GM12872 (cell line): Measurements from ENCODE around the gene TUBG2.

Experiments used
- TF ChIP-seq, protein P1 (sequence below): IDR thresholded peaks from 3 replicates; pipeline ENCODE4 v1.5.1; 2011; ENCODE audit warnings: low read depth, mild to moderate bottlenecking, low read length, moderate library complexity; ENCODE audit not compliant: insufficient read depth

TUBG2 gene

DNA sequence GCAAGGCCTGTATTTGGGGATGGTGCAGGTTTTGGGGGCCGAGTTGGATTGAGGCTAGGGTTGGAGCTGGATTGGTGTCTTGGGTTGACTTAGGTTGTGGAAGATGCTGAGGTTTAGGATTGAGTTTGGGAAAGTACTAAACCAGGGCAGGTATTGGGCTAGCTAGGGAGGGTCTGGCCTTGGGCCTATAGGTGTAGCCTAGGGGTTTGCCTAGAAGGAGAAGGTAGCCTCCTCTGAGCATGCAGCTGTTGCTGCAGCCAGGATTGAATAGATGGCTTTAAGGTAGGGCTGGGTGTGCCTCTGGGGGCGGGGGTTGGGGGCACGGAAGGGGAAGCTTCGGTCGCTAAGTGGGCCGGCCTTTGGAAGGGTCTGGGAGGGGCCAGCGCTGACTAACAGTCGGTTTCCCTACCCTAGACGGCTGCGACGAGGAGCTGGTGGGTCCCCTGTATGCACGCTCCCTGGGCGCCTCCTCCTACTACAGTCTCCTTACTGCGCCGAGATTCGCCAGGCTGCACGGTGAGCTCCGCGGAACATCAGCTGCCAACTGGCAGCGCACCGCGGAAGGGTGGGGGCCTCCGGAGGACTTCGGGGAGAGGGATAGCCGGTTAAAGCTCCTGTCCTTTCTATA, 24.4 kb downstream of the TUBG2 start:
- TF ChIP-seq, protein P1, sequence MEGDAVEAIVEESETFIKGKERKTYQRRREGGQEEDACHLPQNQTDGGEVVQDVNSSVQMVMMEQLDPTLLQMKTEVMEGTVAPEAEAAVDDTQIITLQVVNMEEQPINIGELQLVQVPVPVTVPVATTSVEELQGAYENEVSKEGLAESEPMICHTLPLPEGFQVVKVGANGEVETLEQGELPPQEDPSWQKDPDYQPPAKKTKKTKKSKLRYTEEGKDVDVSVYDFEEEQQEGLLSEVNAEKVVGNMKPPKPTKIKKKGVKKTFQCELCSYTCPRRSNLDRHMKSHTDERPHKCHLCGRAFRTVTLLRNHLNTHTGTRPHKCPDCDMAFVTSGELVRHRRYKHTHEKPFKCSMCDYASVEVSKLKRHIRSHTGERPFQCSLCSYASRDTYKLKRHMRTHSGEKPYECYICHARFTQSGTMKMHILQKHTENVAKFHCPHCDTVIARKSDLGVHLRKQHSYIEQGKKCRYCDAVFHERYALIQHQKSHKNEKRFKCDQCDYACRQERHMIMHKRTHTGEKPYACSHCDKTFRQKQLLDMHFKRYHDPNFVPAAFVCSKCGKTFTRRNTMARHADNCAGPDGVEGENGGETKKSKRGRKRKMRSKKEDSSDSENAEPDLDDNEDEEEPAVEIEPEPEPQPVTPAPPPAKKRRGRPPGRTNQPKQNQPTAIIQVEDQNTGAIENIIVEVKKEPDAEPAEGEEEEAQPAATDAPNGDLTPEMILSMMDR, result no peak

GRCh38 chr17:42684929-42685556, 26.0 kb downstream of the TUBG2 start:
- TF ChIP-seq, protein P1, result no peak

- TF ChIP-seq, protein P1, result no peak
Measured at GRCh38 chr17:42685831-42686230, 26.7 kb downstream of the TUBG2 start.

GRCh38 chr17:42686520-42687128, 27.5 kb downstream of the TUBG2 start:
- TF ChIP-seq, protein P1, result no peak

- TF ChIP-seq, protein P1, result no peak
Measured at GRCh38 chr17:42687707-42688320, 28.7 kb downstream of the TUBG2 start.

- TF ChIP-seq, protein P1, result no peak
Measured at GRCh38 chr17:42690596-42690995, 31.5 kb downstream of the TUBG2 start.

- TF ChIP-seq, protein P1, result no peak
Measured at GRCh38 chr17:42691021-42691545, 32.0 kb downstream of the TUBG2 start.
